ENCODE results near the gene FAIM2.
"Not testable (repeated sequence)": the region's sequence is repeated elsewhere in the genome, so short reads cannot be mapped to it uniquely, and the experiment has no call there.

FAIM2 gene

GRCh38 chr12:49872381-49872780, 31.3 kb downstream of the FAIM2 start (continued):
- no peak for TF ChIP-seq PATZ1 (CRISPR knock-in tag; IDR thresholded peaks at IDR 0.05; ENCODE audit: borderline replicate concordance)
- no peak for TF ChIP-seq TOX (CRISPR knock-in tag; IDR thresholded peaks at IDR 0.05; ENCODE audit: borderline replicate concordance)
- no peak for TF ChIP-seq CREB5 (CRISPR knock-in tag; IDR thresholded peaks at IDR 0.05; ENCODE audit: low read depth)

GRCh38 chr12:49871811-49872251, 31.9 kb downstream of the FAIM2 start:
- ATAC-seq = not testable (repeated sequence)

- ATAC-seq = no peak
- no peak for TF ChIP-seq CSRNP3 (CRISPR knock-in tag; IDR thresholded peaks at IDR 0.05)
- TF ChIP-seq PPARA (CRISPR knock-in tag; IDR thresholded peaks at IDR 0.05; ENCODE audit: borderline replicate concordance) = no peak
- TF ChIP-seq PATZ1 (CRISPR knock-in tag; IDR thresholded peaks at IDR 0.05; ENCODE audit: borderline replicate concordance) = no peak
- no peak for TF ChIP-seq ISL1 (CRISPR knock-in tag; IDR thresholded peaks at IDR 0.05)
- TF ChIP-seq POU6F1 (CRISPR knock-in tag; IDR thresholded peaks at IDR 0.05; ENCODE audit: borderline replicate concordance, low read depth) = no peak
- no peak for TF ChIP-seq SNAI2 (CRISPR knock-in tag; IDR thresholded peaks at IDR 0.05)
- TF ChIP-seq ZFP3 (CRISPR knock-in tag; IDR thresholded peaks at IDR 0.05) = no peak
- TF ChIP-seq TCF4 (CRISPR knock-in tag; IDR thresholded peaks at IDR 0.05; ENCODE audit: borderline replicate concordance) = no peak
- TF ChIP-seq ARNTL (CRISPR knock-in tag; IDR thresholded peaks at IDR 0.05; ENCODE audit: borderline replicate concordance, low read depth) = no peak
- no peak for TF ChIP-seq BACH2 (CRISPR knock-in tag; IDR thresholded peaks at IDR 0.05; ENCODE audit: borderline replicate concordance)
- no peak for TF ChIP-seq CREB5 (CRISPR knock-in tag; IDR thresholded peaks at IDR 0.05; ENCODE audit: low read depth)
- no peak for TF ChIP-seq ZNF8 (CRISPR knock-in tag; IDR thresholded peaks at IDR 0.05)
- TF ChIP-seq CSDC2 (CRISPR knock-in tag; IDR thresholded peaks at IDR 0.05) = no peak
- TF ChIP-seq TSHZ2 (CRISPR knock-in tag; IDR thresholded peaks at IDR 0.05) = no peak
- TF ChIP-seq ZC3H10 (CRISPR knock-in tag; IDR thresholded peaks at IDR 0.05) = no peak
- TF ChIP-seq ZNF70 (CRISPR knock-in tag; IDR thresholded peaks at IDR 0.05) = no peak
- no peak for TF ChIP-seq ZNF565 (CRISPR knock-in tag; conservative IDR thresholded peaks at IDR 0.05; ENCODE audit: low read depth)
Observed at GRCh38 chr12:49871263-49871561, 32.5 kb downstream of the FAIM2 start.
